GM19372 (cell line): ENCODE results near the gene CMTM6.
"Not testable (repeated sequence)": the region's sequence is repeated elsewhere in the genome, so short reads cannot be mapped to it uniquely, and the experiment has no call there.

Experiments
- ATAC-seq: cut with Tn5 transposase; IDR thresholded peaks from one replicate; pipeline ENCODE4 v1.9.1; 2021; ENCODE audit warnings: mild to moderate bottlenecking, low read depth, moderate library complexity; ENCODE audit not compliant: unreplicated experiment

CMTM6 gene

DNA sequence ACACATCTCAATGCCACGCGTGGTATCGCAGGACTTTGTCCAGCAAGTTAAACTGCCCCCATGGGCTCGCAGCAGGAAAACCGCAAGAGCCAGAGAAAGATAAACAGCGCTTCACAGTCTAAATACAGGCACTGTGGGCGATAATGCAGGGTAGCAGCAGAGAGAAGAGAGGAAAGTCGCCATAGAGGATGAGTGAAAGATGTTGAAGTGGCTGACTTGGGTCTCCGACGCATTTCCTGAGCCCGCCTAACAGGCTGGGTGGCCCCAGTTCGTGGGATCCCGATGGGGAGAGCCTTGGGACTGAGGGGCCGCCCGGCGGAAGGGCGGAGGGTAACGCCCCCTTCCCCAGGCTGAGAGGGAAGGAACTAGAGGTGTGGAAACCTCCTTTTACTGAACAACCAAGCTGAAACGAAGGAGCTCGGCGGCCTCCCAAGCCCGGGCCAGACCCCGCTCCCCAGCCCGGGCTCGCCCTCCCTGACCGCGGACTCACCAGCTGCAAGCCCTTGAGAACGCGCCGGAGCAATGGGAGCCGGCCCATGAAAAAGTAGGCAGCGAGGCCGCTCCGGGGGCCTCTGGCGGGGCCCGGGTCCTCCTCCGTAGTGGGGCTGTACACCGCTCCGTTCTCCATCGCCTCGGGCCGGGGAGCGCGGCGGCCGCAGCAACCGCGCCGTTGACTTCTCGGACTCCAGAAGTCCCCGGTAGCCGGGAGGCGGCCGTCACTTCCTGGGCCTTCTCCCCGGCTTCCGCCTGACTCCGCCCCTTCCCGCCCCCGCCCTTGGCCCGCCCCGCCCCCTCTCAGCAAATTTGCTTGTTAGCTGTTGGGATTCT, at the start of gene CMTM6:
TSS of gene CMTM6 (minus strand) at position 735 of the 828 bp plus-strand sequence. CDS start at position 628, 107 bp downstream.
- ATAC-seq, result peak; percentile 71

DNA sequence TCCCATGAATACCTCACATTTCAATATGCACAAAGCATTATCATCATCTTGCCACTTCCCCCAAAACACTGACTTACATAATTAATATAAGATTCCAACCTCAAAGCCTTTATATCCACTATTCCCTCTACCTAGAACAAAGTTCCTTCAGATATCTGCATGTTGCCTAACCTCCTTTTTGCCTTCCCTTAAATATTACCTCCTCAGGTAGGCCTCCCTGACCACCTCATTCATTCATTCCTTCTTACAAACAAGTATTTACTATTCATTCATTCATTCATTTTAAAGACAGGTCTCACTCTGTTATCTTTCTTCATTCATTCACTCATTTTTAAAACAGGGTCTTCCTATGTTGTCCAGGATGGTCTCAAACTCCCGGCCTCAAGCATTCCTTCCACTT, 49.4 kb upstream of the CMTM6 start:
- ATAC-seq, result no peak

GRCh38 chr3:32551496-32551895, 48.8 kb upstream of the CMTM6 start:
- no peak for ATAC-seq

DNA sequence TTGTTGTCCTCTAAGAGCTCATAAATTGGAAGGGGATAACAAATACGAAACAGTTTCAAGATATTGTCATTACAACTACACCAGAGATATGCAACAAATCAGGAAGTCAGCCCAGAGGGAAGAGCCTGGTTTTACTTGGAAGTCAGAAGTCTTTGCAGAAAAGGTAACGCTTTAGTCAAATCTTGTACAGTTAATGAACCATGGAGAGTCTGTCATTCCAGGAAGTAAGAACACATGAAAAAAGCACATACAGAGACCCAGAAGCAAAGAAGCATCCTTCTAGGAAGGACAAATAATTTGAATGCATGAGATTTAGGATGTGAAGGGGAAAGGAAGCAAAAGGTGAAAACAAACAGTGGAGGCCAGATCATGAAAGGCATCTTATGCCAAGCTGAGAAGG, 48.4 kb upstream of the CMTM6 start:
- no peak for ATAC-seq

- ATAC-seq, result no peak
Observed at GRCh38 chr3:32545305-32545704, 42.7 kb upstream of the CMTM6 start.

- ATAC-seq, result no peak
Observed at GRCh38 chr3:32544894-32545293, 42.2 kb upstream of the CMTM6 start.

DNA sequence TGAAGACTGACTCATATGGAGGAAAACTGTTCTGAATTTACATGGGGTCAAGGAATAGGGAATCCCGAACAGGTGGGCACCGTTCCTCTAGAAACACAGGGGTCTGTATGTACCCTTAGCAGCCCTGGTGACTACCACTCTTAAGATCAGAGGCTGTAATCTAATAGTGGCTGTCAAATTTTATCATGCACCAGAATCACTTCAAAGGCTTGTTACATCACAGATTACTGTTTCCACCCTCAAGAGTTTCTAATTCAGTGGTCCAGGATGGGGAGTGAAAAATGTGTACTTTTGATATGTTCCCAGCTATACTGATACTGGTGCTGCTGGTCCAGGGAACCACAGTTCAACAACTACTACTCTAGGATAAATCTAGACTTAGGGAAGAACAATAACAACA, 40.2 kb upstream of the CMTM6 start:
- ATAC-seq, result no peak

- no peak for ATAC-seq
Observed at GRCh38 chr3:32540899-32541298, 38.2 kb upstream of the CMTM6 start.

GRCh38 chr3:32532434-32532833, 29.8 kb upstream of the CMTM6 start:
- no peak for ATAC-seq

DNA sequence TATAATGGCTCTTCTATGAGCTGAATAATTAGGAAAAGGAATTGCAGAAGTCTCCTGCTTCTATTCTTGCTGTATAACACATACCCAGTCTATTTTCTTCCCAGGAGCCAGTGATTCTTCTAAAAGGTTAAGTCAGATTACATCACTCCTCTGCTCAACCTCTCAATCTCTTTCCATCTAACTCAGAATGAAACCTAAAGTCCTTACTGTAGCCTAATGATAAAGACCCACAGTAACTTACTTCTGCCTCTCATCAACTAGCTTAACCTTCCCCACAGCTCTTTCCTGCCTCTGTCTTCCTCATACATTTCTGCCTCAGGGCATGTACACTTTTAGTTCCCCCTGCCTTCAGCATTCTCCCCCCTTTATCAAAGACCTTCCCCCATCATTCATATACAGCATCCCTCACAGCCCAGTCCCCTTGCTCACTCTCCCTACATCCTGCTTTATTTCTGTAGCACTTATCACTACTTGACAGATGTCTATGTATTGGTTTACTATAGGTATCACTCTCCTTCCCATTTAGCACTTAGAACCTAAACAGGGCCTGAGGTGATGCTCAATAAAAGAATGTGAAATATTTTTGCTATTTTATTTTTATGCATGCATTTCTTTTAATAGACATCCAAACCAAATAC, 28.5 kb upstream of the CMTM6 start:
- ATAC-seq, result no peak

DNA sequence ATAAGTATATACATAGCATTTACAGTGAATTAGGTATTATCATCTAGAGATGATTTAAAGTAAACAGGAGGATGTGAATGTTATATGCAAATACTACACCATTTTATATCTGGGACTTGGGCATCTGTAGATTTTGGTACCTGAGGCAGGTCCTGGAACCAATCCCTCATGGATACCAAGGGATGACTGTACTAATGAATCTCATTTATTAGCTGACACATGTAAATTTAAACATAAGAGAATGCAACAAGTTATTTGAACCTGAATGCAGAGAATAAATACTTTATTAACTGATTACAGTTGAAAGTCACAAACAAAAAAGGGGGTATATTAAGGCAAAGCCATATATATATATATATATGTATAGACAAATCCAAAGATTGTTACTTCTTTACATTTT, 23.1 kb upstream of the CMTM6 start:
- ATAC-seq, result no peak

- no peak for ATAC-seq
Observed at GRCh38 chr3:32522682-32523081, 20.0 kb upstream of the CMTM6 start.

DNA sequence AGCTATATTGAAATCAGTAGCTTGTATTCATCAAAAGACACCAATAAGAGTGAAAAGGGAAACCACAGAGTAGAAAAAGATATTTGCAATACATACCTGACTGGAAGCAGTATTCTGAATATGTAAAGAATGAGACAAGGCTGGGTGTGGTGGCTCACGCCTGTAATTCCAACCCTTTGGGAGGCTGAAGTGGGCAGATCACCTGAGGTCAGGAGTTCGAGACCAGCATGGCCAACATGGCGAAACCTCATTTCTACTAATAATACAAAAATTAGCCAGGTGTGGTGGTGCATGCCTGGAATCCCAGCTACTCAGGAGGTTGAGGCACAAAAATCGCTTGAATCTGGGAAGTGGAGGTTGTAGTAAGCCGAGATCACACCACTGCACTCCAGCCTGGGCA, 16.3 kb upstream of the CMTM6 start:
- not testable (repeated sequence) for ATAC-seq

GRCh38 chr3:32516751-32517150, 14.1 kb upstream of the CMTM6 start:
- ATAC-seq, result not testable (repeated sequence)

DNA sequence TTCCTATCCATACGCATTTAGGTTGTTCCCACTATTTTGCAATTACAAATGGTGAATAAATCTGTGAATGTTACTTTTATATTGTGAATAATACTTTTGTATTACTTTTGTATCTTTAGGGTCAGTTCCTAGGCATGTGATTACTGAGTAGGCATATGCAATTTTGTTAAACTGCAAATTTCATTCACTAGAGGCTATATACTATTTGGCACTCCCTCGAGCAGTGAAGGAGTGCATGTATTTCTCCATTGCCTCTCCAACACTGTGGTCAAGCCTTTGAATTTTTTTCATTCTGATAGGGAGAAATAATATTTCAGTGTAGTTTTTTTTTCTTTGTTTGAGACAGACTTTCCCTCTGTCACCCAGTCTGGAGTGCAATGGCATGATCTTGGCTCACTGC, 8.4 kb upstream of the CMTM6 start:
- no peak for ATAC-seq

- no peak for ATAC-seq
Observed at GRCh38 chr3:32510075-32510724, 7.5 kb upstream of the CMTM6 start.

DNA sequence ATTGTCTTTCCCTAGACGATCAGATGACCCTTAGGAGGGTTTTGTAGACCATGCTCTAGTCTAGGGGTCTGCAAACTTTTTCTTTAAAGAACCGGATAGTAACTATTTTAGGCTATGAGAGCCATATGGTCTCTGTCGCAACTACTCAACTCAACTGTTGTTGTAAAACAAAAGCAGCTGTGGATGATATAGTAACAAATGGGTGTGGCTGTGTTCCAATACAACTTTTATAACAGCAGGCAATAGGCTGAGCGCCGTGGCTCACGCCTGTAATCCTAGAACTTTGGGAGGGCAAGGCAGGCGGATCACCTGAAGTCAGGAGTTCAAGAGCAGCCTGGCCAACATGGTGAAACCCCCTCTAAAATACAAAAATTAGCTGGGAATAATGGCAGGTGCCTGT, 6.1 kb upstream of the CMTM6 start:
- no peak for ATAC-seq

GRCh38 chr3:32506466-32506865, 3.8 kb upstream of the CMTM6 start:
- ATAC-seq, result no peak

DNA sequence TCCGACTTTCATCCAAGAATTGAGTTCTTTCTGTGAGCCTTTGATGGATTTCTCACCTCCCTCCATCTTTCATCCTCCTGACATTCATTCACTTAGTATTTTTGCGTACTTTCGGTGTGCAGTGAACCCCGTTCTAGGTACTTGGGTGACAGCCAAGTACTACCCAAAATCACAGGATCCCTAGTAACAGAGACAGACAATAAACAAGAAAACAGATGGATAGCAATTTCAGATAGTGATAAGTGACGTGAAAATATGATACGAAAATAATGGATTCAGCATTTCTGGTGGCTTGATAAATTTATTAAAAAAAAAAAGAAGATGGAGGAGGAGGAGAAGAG, 264 bp upstream of the CMTM6 start:
- ATAC-seq, result peak; percentile 11

GRCh38 chr3:32501783-32502117, 902 bp downstream of the CMTM6 start:
- ATAC-seq, result no peak

DNA sequence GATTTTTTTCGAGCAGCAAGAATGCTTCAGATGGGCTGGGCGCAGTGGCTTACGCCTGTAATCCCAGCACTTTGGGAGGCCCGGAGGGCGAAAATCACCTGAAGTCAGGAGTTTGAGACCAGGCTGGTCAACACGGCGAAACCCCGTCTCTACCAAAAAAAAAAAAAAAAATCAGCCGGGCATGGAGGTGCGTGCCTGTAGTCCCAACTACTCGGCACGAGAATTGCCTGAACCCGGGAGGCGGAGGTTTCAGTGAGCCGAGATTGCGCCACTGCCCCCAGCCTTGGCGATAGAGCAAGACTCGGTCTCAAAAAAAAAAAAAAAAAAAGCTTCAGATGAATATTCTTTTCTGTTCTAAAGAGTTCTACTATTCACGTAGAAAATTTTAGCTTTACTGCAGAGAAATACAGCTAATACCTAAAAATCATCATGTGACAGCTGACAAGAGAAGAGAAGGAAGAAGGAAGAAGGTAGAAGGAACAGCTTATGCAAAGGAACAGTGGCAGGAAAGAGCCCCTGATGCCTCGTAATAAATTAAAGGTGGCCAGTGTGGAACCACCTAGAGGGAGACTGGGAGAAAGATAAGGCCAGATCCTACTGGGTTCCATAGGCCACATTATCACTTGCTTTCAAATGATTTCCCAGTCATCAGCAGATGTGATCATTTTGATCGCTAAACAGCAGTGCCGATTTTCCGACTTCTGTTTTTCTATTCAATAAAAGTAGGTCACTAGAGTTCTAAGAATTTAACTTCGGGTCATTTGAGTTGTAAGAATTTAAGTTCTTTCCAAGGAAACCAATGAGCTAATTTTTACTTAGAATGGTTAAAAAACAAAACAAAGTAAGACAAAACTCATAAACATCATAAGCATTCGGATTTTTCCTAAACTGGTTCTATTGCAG, 1.5 kb downstream of the CMTM6 start:
- ATAC-seq, result no peak
